ENCODE results near the gene GTF3C2. TPM values are rescaled to one million over a fixed set of nuclear protein-coding genes. Genes with fewer than 3 reads are reported as not detected.

The GTF3C2 gene
- total RNA-seq, 3 donors from 2014 or later: 32.6 to 63.5 (median 55.7) TPM

DNA sequence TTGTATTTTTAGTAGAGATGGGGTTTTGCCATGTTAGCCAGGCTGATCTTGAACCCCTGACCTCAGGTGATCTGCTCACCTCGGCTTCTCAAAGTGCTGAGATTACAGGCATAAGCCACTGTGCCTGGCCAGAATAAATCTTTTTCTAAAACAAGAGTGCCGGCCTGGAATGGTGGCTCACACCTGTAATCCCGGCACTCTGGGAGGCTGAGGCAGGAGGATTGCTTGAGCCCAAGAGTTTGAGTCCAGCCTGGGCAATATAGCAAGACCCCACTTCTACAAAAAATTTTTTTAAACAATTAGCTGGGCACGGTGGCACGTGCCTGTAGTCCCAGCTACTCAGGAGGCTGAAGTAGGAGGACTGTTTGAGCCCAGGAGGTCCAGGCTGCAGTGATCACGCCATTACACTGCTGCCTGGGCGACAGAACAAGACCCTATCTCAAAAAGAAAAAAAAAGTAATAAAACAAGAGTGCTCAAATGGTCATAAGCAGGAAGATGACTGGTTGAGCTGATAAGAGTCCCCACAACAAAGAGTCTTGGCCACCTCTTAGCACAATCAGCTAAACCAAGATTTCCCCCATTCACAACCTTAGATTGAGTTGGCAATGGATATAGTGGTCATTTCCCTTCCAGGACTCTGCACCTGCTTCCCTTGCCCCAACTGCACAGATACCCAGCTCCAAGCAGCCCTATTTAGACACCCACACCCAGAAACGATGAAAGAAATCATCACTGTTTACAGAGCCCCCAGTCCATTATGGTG lies 42.5 kb downstream of the GTF3C2 start:
- Histone ChIP-seq H3K9me3 (no peaks in the 10 kb centered on the region), H3K36me3 (no peaks in the 10 kb centered on the region), H3K4me1 (no peaks in the 10 kb centered on the region), H3K27ac (no peak overlapping the region), H3K4me3 (no peak overlapping the region), H3K27me3 (no peaks in the 10 kb centered on the region)
- TF ChIP-seq, protein P1, sequence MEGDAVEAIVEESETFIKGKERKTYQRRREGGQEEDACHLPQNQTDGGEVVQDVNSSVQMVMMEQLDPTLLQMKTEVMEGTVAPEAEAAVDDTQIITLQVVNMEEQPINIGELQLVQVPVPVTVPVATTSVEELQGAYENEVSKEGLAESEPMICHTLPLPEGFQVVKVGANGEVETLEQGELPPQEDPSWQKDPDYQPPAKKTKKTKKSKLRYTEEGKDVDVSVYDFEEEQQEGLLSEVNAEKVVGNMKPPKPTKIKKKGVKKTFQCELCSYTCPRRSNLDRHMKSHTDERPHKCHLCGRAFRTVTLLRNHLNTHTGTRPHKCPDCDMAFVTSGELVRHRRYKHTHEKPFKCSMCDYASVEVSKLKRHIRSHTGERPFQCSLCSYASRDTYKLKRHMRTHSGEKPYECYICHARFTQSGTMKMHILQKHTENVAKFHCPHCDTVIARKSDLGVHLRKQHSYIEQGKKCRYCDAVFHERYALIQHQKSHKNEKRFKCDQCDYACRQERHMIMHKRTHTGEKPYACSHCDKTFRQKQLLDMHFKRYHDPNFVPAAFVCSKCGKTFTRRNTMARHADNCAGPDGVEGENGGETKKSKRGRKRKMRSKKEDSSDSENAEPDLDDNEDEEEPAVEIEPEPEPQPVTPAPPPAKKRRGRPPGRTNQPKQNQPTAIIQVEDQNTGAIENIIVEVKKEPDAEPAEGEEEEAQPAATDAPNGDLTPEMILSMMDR (IDR thresholded peaks at IDR 0.05): no peak
- TF ChIP-seq POLR2AphosphoS5 (IDR thresholded peaks at IDR 0.05) (no peak), POLR2A (IDR thresholded peaks at IDR 0.05) (no peak)
- no peak for DNase-seq (ENCODE audit: low spot score in 2 of 2)
- intact Hi-C loops (cut with DNase I; ENCODE audit: low total_unique reads): no loop called here

DNA sequence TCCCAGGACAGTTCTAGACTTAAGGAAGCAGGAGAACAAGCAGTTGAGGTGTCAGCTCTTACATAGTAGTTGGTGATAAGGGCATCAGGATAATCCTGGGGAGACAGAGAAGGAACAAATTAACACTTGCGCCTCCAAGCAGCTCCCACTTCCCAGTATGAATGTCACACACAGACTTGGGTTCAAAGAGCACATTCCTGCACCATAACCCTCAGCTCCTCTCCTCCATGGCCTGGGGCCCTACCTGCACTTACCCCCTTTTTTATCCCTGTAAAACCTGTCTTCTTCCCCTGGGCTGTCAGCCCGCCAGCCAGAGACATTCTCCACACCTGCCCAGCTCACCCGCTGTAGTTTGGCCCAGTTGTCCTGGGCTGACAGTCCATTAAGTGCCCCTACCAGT lies 44.4 kb downstream of the GTF3C2 start:
- DNase-seq (ENCODE audit: low spot score in 2 of 2): no peak
- Histone ChIP-seq H3K36me3 (no peaks in the 10 kb centered on the region), H3K4me3 (no peak overlapping the region), H3K9me3 (no peaks in the 10 kb centered on the region), H3K27ac (no peak overlapping the region), H3K27me3 (peaks cover 5 to 18% of the 10 kb centered on the region in 2 donors), H3K4me1 (no peaks in the 10 kb centered on the region)
- TF ChIP-seq, protein P1 (IDR thresholded peaks at IDR 0.05): no peak
- no peak for TF ChIP-seq POLR2AphosphoS5 (IDR thresholded peaks at IDR 0.05)
- no peak for TF ChIP-seq POLR2A (IDR thresholded peaks at IDR 0.05)
- intact Hi-C loops (cut with DNase I; ENCODE audit: low total_unique reads): no loop called here

DNA sequence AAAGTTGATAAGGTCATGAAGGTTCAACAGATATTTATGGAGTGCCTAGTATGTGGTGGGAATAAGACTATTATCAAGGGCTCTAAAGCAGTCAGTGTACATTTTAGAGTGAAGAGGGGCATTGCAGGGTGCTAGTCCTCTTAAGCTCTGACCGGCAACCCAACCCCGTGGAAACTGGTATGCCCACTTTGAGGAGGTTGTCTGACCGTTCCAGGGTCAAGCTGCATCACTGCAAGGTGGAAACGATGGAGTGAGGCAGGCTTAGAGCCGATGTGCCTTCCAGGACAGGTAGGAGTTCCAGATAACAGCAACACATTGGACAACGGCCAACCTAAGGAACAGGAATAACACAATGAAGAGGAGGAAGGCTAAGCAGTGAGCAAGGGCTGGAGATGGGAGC lies 46.9 kb downstream of the GTF3C2 start:
- intact Hi-C loops (cut with DNase I; ENCODE audit: low total_unique reads): loop anchor here (10.0 kb wide), 1 partner anchor 215 kb away; no protein-coding TSS in a partner anchor
- no peaks in the 10 kb centered on the region for H3K4me1 ChIP-seq
- no peak overlapping the region for H3K27ac ChIP-seq
- H3K27me3 ChIP-seq: peaks cover 17 to 34% of the 10 kb centered on the region in 2 donors
- H3K4me3 ChIP-seq: no peak overlapping the region
- TF ChIP-seq POLR2AphosphoS5 (IDR thresholded peaks at IDR 0.05): no peak
- no peak for TF ChIP-seq POLR2A (IDR thresholded peaks at IDR 0.05)
- TF ChIP-seq, protein P1 (IDR thresholded peaks at IDR 0.05): no peak
- no peaks in the 10 kb centered on the region for H3K9me3 ChIP-seq
- DNase-seq (ENCODE audit: low spot score in 2 of 2): no peak
- no peaks in the 10 kb centered on the region for H3K36me3 ChIP-seq

- peaks cover 17 to 34% of the 10 kb centered on the region in 2 donors for H3K27me3 ChIP-seq
- H3K36me3 ChIP-seq: no peaks in the 10 kb centered on the region
- no peaks in the 10 kb centered on the region for H3K4me1 ChIP-seq
- intact Hi-C loops (cut with DNase I; ENCODE audit: low total_unique reads): loop anchor here (10.0 kb wide), 1 partner anchor 214 kb away; no protein-coding TSS in a partner anchor
- no peaks in the 10 kb centered on the region for H3K9me3 ChIP-seq
- DNase-seq (ENCODE audit: low spot score in 2 of 2): peak in 1 of 2 donors; percentile 57
- H3K27ac ChIP-seq: no peak within 1 kb of the TSS
- peak within 1 kb of the TSS in 1 of 3 donors; percentile 54 for H3K4me3 ChIP-seq
- TF ChIP-seq, protein P1 (IDR thresholded peaks at IDR 0.05): no peak
- TF ChIP-seq POLR2A (IDR thresholded peaks at IDR 0.05): no peak
- no peak for TF ChIP-seq POLR2AphosphoS5 (IDR thresholded peaks at IDR 0.05)
Observed at GRCh38 chr2:27308359-27308881, 48.1 kb downstream of the GTF3C2 start, which contains the start of gene UCN. UCN (minus strand) TSS chr2:27308445; CDS start chr2:27307895, 550 bp downstream.

All from breast epithelium (tissue), 4 donors.